Neural cell (in vitro differentiated cells): ENCODE data around the gene ORM1.

Source experiments
- CTCF ChIP-seq: fragments of 450-650 bp; IDR thresholded peaks from 2 replicates; pipeline ENCODE4 v1.5.1; 2014; ENCODE audit warnings: antibody characterized with exemption, mild to moderate bottlenecking, moderate library complexity; ENCODE audit not compliant: poor library complexity, severe bottlenecking
- EP300 ChIP-seq: fragments of 450-650 bp; conservative IDR thresholded peaks from 2 replicates; pipeline ENCODE4 v1.6.1; 2014; ENCODE audit warnings: antibody characterized with exemption, mild to moderate bottlenecking, moderate library complexity; ENCODE audit not compliant: poor library complexity, severe bottlenecking
- EZH2 ChIP-seq: fragments of 200-600, 300-800 bp; shearing (Covaris generic), sonication (generic); IDR thresholded peaks from 2 replicates; pipeline ENCODE4 v1.6.1; 2014; ENCODE audit warnings: antibody characterized with exemption, low read length, borderline replicate concordance, mild to moderate bottlenecking; ENCODE audit not compliant: insufficient read depth, poor library complexity, severe bottlenecking
- MXI1 ChIP-seq: fragments of 450-650 bp; conservative IDR thresholded peaks from 2 replicates; pipeline ENCODE4 v1.6.1; 2014; ENCODE audit warnings: antibody characterized with exemption, mild to moderate bottlenecking; ENCODE audit not compliant: poor library complexity, severe bottlenecking
- POLR2AphosphoS5 ChIP-seq: IDR thresholded peaks from 2 replicates; pipeline ENCODE4 v1.6.1; 2012
- REST ChIP-seq: IDR thresholded peaks from 2 replicates; pipeline ENCODE4 v1.6.1; 2012; ENCODE audit warnings: borderline replicate concordance
- SMC3 ChIP-seq: fragments of 450-650 bp; conservative IDR thresholded peaks from 2 replicates; pipeline ENCODE4 v1.6.1; 2014; ENCODE audit warnings: antibody characterized with exemption, mild to moderate bottlenecking, moderate library complexity; ENCODE audit not compliant: poor library complexity
- TAF1 ChIP-seq: IDR thresholded peaks from 2 replicates; pipeline ENCODE4 v1.6.1; 2012; ENCODE audit warnings: low read depth

GRCh38 chr9:114283551-114284111, 39.3 kb upstream of the ORM1 start:
- TF ChIP-seq MXI1 = no peak
- no peak for TF ChIP-seq CTCF
- TF ChIP-seq EZH2 = no peak
- no peak for TF ChIP-seq POLR2AphosphoS5
- no peak for TF ChIP-seq REST
- TF ChIP-seq TAF1 = no peak
- no peak for TF ChIP-seq EP300
- no peak for TF ChIP-seq SMC3
